GM19455 (cell line): ENCODE data around the gene FGFR3.

Experiments
- ATAC-seq: cut with Tn5 transposase; IDR thresholded peaks from one replicate; pipeline ENCODE4 v1.9.1; 2021; ENCODE audit not compliant: unreplicated experiment

The FGFR3 gene

DNA sequence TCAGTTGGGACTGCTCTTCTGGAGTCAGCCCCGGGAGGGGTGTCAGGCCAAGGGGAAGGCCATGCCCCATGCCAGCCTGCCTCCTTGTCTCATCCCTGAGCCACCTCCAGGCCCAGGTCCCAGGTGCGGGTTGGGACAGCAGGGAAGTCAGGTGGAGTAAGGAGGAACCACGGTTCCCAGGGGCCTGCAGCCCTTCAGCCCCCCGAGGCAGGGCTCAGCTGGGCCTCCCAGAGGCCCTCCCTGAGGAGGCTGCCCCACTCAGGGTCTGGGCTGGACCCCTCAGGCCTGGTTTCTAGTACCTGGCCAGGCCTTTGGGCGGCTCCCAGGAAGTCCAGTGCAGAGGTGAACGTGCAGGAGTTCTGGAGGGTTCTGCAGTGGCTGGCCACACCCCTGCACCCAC is 23.4 kb upstream of the FGFR3 start:
- ATAC-seq, result no peak

GRCh38 chr4:1770245-1770644 is 22.8 kb upstream of the FGFR3 start:
- no peak for ATAC-seq

- no peak for ATAC-seq
Observed at GRCh38 chr4:1770791-1771231, 22.3 kb upstream of the FGFR3 start.

GRCh38 chr4:1771555-1772305 is 21.4 kb upstream of the FGFR3 start:
- no peak for ATAC-seq

GRCh38 chr4:1772853-1773538 is 20.1 kb upstream of the FGFR3 start:
- no peak for ATAC-seq

- ATAC-seq, result no peak
Observed at GRCh38 chr4:1773754-1774153, 19.3 kb upstream of the FGFR3 start.

GRCh38 chr4:1775731-1776500 is 17.2 kb upstream of the FGFR3 start:
- ATAC-seq, result no peak

DNA sequence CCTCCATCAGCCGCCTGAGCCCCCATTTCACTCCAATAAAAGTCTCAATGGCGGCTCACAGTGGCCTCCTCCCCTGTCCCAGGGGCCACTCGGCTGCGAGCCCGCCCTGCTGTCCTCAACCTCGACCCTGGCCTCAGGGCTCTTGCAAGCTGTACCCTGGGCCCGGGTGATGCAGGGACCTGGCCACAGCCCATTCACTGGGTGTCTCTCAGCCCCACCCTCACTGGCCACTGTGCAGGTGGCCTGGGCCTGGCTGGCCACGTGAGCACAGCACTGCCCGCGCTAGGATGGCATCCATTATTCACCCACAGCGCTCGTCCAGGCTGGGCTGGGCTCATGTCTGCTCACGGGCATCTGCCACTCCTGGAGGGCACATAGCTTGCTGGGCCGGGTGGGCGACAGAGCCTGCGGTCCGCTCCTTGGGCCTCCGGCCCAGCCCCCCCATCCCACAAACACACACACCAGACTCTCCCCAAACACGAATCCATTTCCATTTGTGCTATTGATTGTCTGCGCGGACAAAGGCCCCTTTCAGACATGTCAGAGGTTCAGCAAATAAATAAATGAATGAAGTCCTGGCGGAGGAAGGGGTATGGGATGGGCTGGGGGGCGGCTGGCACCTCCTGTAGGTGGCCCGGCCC is 16.5 kb upstream of the FGFR3 start:
- ATAC-seq, result no peak

DNA sequence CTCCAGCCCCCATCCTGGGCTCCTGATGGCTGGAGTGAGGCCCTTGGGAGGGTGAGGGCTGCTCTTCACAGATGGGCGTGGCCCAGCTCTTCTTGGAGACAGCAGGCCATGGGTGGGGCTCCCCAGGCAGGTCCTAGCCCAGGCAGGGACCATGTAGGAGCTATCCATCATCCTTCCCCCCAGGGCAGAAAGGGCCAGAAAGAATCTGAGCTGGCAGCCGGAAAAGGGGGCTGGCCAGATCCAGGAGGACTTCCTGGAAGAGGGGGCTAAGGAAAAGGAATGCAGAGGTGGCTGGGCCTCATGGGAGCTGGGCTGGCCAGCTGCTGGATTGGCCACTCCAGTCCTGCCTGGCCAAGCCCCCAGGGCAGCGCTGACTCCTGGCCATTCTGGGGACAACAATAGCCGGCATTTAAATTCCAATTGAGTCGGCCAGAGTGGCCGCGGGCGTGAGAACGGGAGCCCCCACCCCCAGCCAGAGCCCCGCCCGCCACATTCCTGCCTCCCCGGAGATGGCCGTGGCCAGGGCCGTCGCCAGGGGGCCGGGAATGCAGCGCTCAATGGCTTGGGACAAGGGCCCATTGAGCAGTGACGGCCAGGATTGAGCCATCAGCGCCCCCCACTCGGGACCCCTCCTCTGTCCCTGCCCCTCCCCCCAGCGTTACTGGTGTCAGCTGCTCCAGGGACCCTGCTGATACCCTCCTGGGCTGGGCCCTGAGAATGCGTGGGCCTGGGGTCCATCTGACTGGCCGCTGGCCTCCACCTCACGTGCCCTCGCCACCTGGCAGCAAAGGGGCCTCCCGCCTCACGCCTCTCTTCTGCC is 15.1 kb upstream of the FGFR3 start:
- ATAC-seq, result no peak

DNA sequence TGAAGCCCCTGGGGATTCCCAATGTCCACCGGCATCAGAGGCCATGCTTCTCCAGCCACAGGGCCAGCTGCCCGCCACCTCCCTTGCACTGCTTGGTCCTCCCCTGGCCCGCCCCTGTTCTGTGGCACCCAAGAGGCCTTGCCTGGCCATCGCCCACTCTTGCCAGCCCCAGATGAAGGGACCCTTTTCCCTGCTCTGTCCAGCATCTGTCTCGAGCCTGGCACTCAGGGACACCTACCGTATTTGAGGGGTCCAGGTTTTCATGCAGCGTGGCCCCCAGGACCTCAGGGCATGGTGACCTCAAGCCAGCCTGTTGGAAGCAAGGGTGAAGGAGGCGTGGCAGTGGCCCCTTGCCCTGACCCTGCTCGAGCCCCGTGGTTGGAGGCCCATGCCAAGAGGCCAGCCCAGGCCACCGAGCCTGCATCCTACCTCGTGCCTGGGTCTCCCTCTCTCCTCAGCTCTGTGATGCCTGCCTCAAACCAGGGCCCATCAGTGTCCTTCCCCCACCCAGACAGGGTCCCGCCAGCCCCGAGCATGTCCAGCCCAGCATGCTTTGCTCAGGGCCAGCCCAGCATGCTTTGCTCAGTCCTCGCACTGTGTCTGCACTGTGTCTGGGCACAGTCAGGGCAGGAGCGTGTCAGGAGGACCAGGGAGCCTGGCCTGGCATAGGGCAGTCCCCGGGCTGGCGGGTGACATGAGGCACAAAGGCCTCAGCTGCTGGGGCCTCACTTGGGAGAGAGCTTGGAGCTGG is 14.3 kb upstream of the FGFR3 start:
- no peak for ATAC-seq

DNA sequence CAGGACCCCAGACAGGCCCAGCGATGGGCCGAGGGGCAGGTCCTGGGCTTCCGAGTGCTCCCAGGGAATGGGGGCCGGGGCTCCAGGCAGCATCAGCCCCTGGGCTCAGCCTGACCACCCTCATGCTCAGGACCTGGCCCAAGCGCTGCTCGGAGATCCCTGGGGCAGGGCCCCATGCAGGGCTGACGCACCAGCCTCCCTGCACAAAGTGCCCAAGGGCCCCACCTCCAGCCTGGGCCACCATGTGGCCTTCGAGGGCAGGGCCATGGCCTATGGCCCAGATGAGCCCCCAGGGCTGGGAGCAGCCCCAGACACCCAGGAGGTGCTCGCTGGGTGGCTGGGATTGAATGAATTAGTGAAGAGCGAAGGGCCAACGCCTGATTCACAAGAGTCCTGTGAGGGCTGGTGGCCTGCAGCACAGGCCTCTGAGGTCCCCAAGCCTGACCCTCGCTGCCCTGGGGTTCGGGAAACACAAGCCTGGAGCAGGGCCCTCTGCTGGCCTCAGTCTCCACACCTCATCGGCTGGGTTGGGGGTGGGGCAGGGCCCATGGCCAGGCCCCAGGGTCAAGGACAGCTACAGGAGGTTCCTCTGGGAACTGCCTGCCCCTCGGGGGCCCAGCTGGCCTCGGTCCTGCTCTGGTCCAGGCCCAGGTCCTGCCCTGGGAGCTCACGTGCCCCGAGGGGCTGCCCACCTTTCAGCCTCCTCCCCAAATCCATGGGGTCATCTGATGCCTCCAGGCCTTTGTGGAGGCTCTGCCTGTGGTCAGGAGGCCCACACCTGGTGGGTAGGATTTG is 13.3 kb upstream of the FGFR3 start:
- no peak for ATAC-seq

DNA sequence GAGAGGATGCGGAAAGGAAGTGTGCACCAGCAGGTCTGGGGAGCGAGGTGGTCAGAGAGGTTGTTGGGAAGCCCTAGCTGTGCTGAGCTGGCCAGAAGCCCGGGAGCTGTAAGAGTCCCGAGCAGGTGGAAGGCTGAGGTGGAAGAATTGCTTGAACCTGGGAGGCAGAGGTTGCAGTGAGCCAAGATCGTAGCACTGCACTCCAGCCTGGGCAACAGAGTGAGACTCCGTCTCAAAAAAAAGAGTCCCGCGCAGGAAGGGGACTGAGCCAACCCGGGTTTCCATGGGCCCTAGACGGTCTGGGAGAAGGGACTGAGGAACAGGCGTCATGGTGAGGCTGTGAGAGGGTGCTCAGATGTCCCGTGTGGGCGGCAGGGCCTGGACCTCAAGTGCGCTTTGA is 12.7 kb upstream of the FGFR3 start:
- ATAC-seq, result no peak

DNA sequence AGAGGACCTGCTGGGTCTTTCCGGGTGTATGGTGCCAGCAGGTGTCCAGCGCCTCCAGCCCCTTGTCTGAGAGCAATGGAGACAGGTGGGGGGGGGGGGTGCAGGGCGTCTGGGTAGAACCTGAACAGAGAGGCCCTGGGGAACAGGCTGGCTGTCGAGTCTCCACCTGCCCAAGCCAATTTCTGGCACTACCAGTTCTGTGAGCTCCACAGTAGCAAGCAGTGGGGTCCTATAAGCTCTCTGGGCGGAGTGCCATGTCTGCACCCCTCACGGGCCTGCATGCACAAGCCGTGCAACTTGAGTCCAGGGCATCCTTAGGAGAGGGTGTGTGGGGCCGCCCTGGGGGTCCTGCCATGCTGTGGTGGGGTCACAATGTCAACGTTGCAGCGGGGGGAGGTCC is 10.1 kb upstream of the FGFR3 start:
- no peak for ATAC-seq

- no peak for ATAC-seq
Observed at GRCh38 chr4:1783970-1784369, 9.1 kb upstream of the FGFR3 start.

GRCh38 chr4:1784395-1784788 is 8.7 kb upstream of the FGFR3 start:
- no peak for ATAC-seq

GRCh38 chr4:1784789-1785591 is 8.1 kb upstream of the FGFR3 start:
- no peak for ATAC-seq

GRCh38 chr4:1785592-1785991 is 7.5 kb upstream of the FGFR3 start:
- no peak for ATAC-seq
